RPMI8226 (cell line): ENCODE measurements around the gene SERPINA4.

Experiments used
- DNase-seq: peaks from one replicate; pipeline ENCODE4 v3.0.0-alpha.2; 2015

The SERPINA4 gene

GRCh38 chr14:94617988-94618822 lies 57.0 kb downstream of the SERPINA4 start:
- no peak for DNase-seq

- DNase-seq = no peak
Measured at GRCh38 chr14:94619297-94619696, 58.1 kb downstream of the SERPINA4 start.
